HuH-7.5 (cell line): ENCODE results near the gene PAN2.
"Not testable (repeated sequence)": the region's sequence is repeated elsewhere in the genome, so short reads cannot be mapped to it uniquely, and the experiment has no call there.

Source experiments
- DNase-seq: peaks from one replicate; pipeline ENCODE4 v3.0.0; 2011; ENCODE audit warnings: low spot score

The PAN2 gene

GRCh38 chr12:56341616-56342015, 7.8 kb upstream of the PAN2 start:
- no peak for DNase-seq

GRCh38 chr12:56339158-56339422, 5.3 kb upstream of the PAN2 start:
- DNase-seq = no peak

GRCh38 chr12:56338308-56339157, 4.7 kb upstream of the PAN2 start, which contains the start of gene IL23A:
IL23A (plus strand) TSS chr12:56338884; CDS start chr12:56339045, 161 bp downstream.
- no peak for DNase-seq

GRCh38 chr12:56337753-56338251, 4.0 kb upstream of the PAN2 start:
- no peak for DNase-seq

- no peak for DNase-seq
These were observed 2.8 kb upstream of the PAN2 start for GRCh38 chr12:56336361-56337167.

- not testable (repeated sequence) for DNase-seq
These were observed 1.7 kb upstream of the PAN2 start for GRCh38 chr12:56335527-56335926.

- DNase-seq = no peak
These were observed 642 bp upstream of the PAN2 start for GRCh38 chr12:56334490-56334793.

GRCh38 chr12:56333197-56333678, 562 bp downstream of the PAN2 start:
- DNase-seq = no peak

GRCh38 chr12:56332512-56333196, 1.1 kb downstream of the PAN2 start:
- no peak for DNase-seq

- DNase-seq = no peak
These were observed 2.8 kb downstream of the PAN2 start for GRCh38 chr12:56330936-56331490.

GRCh38 chr12:56326533-56326932, 7.3 kb downstream of the PAN2 start:
- DNase-seq = no peak

GRCh38 chr12:56326126-56326525, 7.7 kb downstream of the PAN2 start:
- DNase-seq = no peak

- no peak for DNase-seq
These were observed 9.6 kb downstream of the PAN2 start for GRCh38 chr12:56324206-56324605.

GRCh38 chr12:56321610-56322009, 12.2 kb downstream of the PAN2 start:
- not testable (repeated sequence) for DNase-seq

GRCh38 chr12:56321027-56321426, 12.8 kb downstream of the PAN2 start:
- no peak for DNase-seq

- no peak for DNase-seq
These were observed 16.1 kb downstream of the PAN2 start for GRCh38 chr12:56317675-56318074.

- peak; percentile 91 for DNase-seq
These were observed 18.0 kb downstream of the PAN2 start, which contains the start of gene CNPY2 for GRCh38 chr12:56315622-56316473. CNPY2 (minus strand) TSS chr12:56315988; CDS start chr12:56315217, 771 bp downstream.

- no peak for DNase-seq
These were observed 18.6 kb downstream of the PAN2 start for GRCh38 chr12:56315249-56315621.

- no peak for DNase-seq
These were observed 22.8 kb downstream of the PAN2 start for GRCh38 chr12:56311003-56311402.

- no peak for DNase-seq
These were observed 25.1 kb downstream of the PAN2 start for GRCh38 chr12:56308714-56309113.
